Measurements from ENCODE around the gene HFM1. TPM values are rescaled to one million over a fixed set of nuclear protein-coding genes. Genes with fewer than 3 reads are reported as not detected.

The HFM1 gene
- polyA plus RNA-seq, 1 of the 3 experiments (the other 2 are of a cell fraction), result 0.10 TPM

DNA sequence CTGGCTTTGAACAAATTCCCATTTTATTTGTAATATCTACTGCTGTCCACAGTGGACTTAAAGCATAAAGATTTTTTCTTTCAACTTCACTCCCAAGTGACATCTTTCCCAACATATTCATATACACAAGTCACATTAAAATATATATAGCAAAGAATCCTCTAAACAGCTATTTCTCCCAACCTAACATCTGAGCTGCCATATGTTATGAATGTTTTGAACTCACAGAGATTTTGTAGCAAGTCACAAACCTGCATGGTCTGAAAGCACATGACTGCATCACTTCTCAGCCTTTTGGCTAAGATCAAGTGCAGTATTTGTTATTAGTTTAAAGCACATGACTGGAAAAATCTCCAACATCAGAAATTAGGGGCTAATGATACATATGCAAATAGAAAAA lies 7.7 kb upstream of the HFM1 start (continued):
- TF ChIP-seq, protein P1, sequence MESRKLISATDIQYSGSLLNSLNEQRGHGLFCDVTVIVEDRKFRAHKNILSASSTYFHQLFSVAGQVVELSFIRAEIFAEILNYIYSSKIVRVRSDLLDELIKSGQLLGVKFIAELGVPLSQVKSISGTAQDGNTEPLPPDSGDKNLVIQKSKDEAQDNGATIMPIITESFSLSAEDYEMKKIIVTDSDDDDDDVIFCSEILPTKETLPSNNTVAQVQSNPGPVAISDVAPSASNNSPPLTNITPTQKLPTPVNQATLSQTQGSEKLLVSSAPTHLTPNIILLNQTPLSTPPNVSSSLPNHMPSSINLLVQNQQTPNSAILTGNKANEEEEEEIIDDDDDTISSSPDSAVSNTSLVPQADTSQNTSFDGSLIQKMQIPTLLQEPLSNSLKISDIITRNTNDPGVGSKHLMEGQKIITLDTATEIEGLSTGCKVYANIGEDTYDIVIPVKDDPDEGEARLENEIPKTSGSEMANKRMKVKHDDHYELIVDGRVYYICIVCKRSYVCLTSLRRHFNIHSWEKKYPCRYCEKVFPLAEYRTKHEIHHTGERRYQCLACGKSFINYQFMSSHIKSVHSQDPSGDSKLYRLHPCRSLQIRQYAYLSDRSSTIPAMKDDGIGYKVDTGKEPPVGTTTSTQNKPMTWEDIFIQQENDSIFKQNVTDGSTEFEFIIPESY (IDR thresholded peaks at IDR 0.05; ENCODE audit: borderline replicate concordance, low read depth), result no peak
- TF ChIP-seq, protein P2, sequence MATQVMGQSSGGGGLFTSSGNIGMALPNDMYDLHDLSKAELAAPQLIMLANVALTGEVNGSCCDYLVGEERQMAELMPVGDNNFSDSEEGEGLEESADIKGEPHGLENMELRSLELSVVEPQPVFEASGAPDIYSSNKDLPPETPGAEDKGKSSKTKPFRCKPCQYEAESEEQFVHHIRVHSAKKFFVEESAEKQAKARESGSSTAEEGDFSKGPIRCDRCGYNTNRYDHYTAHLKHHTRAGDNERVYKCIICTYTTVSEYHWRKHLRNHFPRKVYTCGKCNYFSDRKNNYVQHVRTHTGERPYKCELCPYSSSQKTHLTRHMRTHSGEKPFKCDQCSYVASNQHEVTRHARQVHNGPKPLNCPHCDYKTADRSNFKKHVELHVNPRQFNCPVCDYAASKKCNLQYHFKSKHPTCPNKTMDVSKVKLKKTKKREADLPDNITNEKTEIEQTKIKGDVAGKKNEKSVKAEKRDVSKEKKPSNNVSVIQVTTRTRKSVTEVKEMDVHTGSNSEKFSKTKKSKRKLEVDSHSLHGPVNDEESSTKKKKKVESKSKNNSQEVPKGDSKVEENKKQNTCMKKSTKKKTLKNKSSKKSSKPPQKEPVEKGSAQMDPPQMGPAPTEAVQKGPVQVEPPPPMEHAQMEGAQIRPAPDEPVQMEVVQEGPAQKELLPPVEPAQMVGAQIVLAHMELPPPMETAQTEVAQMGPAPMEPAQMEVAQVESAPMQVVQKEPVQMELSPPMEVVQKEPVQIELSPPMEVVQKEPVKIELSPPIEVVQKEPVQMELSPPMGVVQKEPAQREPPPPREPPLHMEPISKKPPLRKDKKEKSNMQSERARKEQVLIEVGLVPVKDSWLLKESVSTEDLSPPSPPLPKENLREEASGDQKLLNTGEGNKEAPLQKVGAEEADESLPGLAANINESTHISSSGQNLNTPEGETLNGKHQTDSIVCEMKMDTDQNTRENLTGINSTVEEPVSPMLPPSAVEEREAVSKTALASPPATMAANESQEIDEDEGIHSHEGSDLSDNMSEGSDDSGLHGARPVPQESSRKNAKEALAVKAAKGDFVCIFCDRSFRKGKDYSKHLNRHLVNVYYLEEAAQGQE (IDR thresholded peaks at IDR 0.05; ENCODE audit: low read depth, low read length), result no peak
- no peak for TF ChIP-seq POLR2AphosphoS5 (IDR thresholded peaks at IDR 0.05; ENCODE audit: low read depth, low read length)

DNA sequence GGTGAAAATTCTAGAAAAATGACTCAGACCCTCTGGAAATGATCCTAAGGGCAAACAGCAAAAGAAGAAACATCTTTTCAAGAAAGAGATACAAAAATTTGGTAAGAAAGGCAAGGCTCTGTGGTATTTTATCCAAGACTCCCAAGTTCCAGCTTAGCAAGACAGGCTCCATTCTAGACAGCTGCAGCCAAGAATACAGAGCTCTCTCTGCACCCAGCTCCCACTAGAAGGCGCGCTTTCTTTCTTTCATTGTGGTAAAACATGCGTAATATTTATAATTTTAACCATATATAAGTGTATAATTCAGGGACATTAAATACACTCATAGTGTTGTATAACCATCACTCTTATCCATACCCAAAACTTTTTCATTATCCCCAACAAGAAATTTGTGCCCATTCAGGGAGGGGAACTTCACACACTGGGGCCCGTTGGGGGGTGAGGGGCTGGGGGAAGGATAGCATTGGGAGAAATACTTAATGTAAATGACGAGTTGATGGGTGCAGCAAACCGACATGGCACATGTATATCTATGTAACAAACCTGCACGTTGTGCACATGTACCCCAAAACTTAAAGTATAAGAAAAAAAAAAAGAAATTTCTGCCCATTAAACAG lies 2.2 kb upstream of the HFM1 start:
- no peak for DNase-seq
- TF ChIP-seq, protein P3, sequence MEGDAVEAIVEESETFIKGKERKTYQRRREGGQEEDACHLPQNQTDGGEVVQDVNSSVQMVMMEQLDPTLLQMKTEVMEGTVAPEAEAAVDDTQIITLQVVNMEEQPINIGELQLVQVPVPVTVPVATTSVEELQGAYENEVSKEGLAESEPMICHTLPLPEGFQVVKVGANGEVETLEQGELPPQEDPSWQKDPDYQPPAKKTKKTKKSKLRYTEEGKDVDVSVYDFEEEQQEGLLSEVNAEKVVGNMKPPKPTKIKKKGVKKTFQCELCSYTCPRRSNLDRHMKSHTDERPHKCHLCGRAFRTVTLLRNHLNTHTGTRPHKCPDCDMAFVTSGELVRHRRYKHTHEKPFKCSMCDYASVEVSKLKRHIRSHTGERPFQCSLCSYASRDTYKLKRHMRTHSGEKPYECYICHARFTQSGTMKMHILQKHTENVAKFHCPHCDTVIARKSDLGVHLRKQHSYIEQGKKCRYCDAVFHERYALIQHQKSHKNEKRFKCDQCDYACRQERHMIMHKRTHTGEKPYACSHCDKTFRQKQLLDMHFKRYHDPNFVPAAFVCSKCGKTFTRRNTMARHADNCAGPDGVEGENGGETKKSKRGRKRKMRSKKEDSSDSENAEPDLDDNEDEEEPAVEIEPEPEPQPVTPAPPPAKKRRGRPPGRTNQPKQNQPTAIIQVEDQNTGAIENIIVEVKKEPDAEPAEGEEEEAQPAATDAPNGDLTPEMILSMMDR (IDR thresholded peaks at IDR 0.05), result peak; percentile 51
- TF ChIP-seq CHD2 (IDR thresholded peaks at IDR 0.05; ENCODE audit: low read length, partially characterized antibody) (no peak), EZH2phosphoT487 (IDR thresholded peaks at IDR 0.05; ENCODE audit: borderline replicate concordance, low read depth) (no peak), SMC3 (IDR thresholded peaks at IDR 0.05; ENCODE audit: low read depth, low read length) (no peak), TCF12 (IDR thresholded peaks at IDR 0.05) (no peak), RAD21 (IDR thresholded peaks at IDR 0.05; ENCODE audit: low read length) (peak; percentile 20; the same call in 1 of the 2 replicates), SIN3A (IDR thresholded peaks at IDR 0.05; ENCODE audit: borderline replicate concordance, low read depth, low read length) (no peak), NFIC (IDR thresholded peaks at IDR 0.05; ENCODE audit: borderline replicate concordance) (no peak)

More for the DNA sequence above, 2.2 kb upstream of the HFM1 start:
- no peak overlapping the region for H3K9ac ChIP-seq
- H3K27me3 ChIP-seq (ENCODE audit: insufficient read depth), result 0 out of 2 replicates have a peak, but pooled peaks cover 5% of the 10 kb centered on the region
- POLR2A ChIA-PET, result no interaction called here
- H3K4me2 ChIP-seq, result no peak overlapping the region
- H4K20me1 ChIP-seq (ENCODE audit: insufficient read depth), result no peaks in the 10 kb centered on the region
- H3K36me3 ChIP-seq (replicated peaks in 1 of 2; ENCODE audit: control insufficient read depth in 1 of 2, insufficient read depth in 2 of 2, low read length in 1 of 2), result no peaks in the 10 kb centered on the region
- no peaks in the 10 kb centered on the region; a peak in 2 of 4 replicates for H3K4me1 ChIP-seq (ENCODE audit: control insufficient read depth in 1 of 2, insufficient read depth in 2 of 2, low read depth in 1 of 2, low read length in 1 of 2)
- CTCF ChIA-PET, result interaction anchor here (0.6 to 0.7 kb wide), 3 partner anchors 45 to 521 kb away, joined by 3 to 4 read pairs (median 3); no protein-coding TSS in a partner anchor
- no peak overlapping the region for H3K4me3 ChIP-seq (ENCODE audit: low read depth in 2 of 2, low read length in 1 of 2)
- H2AFZ ChIP-seq (ENCODE audit: low read depth), result no peak overlapping the region
- H3K79me2 ChIP-seq (ENCODE audit: insufficient read depth), result no peaks in the 10 kb centered on the region
- H3F3A ChIP-seq (replicated peaks; ENCODE audit: insufficient read depth), result no peaks in the 10 kb centered on the region
- 22% methylated on average over 7 of the region's 7 CpGs for WGBS (ENCODE audit: low lambda C conversion rate)
- H3K9me3 ChIP-seq, result no peaks in the 10 kb centered on the region
- H3K27ac ChIP-seq (ENCODE audit: low read depth in 2 of 2, low read length in 1 of 2), result no peak overlapping the region
- H3K9me2 ChIP-seq, result no peaks in the 10 kb centered on the region
